Activated CD8-positive, alpha-beta T cell treated with anti-CD3 and anti-CD28 coated beads for 36 hours (primary cell): ENCODE results near the gene SHANK2. TPM values are rescaled to one million over a fixed set of nuclear protein-coding genes. Genes with fewer than 3 reads are reported as not detected.

Source experiments
- ATAC-seq: fragments of 200-7000 bp; cut with Tn5 transposase; one replicate; pipeline ENCODE4 v1.10.0; 2021; ENCODE audit warnings: mild to moderate bottlenecking, moderate library complexity
- CTCF ChIA-PET: fragments of 350-600 bp; sonication (Branson Sonifier 250); formaldehyde crosslinking; loops from one replicate; lab custom pipeline; 2021; ENCODE audit warnings: antibody characterized with exemption; lab: Charles Lee
- POLR2A ChIA-PET: fragments of 350-600 bp; sonication (Branson Sonifier 250); formaldehyde crosslinking; loops from one replicate; lab custom pipeline; 2021; ENCODE audit warnings: antibody characterized with exemption; lab: Charles Lee
- DNase-seq: peaks from one replicate; pipeline ENCODE4 v3.0.0-alpha.2; 2020
- H3K27ac Mint-ChIP-seq: one replicate; pipeline ENCODE4 v1.8.0; 2021; ENCODE audit warnings: mild to moderate bottlenecking, mixed read lengths
- H3K27me3 Mint-ChIP-seq: one replicate; pipeline ENCODE4 v1.8.0; 2021; ENCODE audit warnings: mixed read lengths
- H3K36me3 Mint-ChIP-seq: one replicate; pipeline ENCODE4 v1.8.0; 2021; ENCODE audit warnings: low read depth, mixed read lengths
- H3K4me1 Mint-ChIP-seq: one replicate; pipeline ENCODE4 v1.8.0; 2021; ENCODE audit warnings: low read depth, mixed read lengths
- H3K4me3 Mint-ChIP-seq: one replicate; pipeline ENCODE4 v1.8.0; 2021; ENCODE audit warnings: mild to moderate bottlenecking, moderate library complexity, mixed read lengths
- H3K9me3 Mint-ChIP-seq: one replicate; pipeline ENCODE4 v1.8.0; 2021; ENCODE audit warnings: mixed read lengths
- intact Hi-C: fragments of 100-400 bp; cut with micrococcal nuclease; formaldehyde crosslinking; loops from one replicate; pipeline ENCODE4 v1.10.0; 2022
- total RNA-seq, 2 experiments: library from RNA; stranded (reverse); gene quantifications; one replicate each; pipeline ENCODE4 v1.2.3, GENCODE V29; 2021
- TF ChIP-seq, protein P1 (sequence below): fragments of 200-600 bp; IDR thresholded peaks from one replicate; pipeline ENCODE4 v1.8.0; 2022; ENCODE audit warnings: antibody characterized with exemption, mild to moderate bottlenecking

Gene SHANK2
- total RNA-seq, 2 experiments from 2014 or later = not detected

GRCh38 chr11:71242391-71242790 lies 10.0 kb downstream of the SHANK2 start:
- ATAC-seq = no peak
- H3K27ac Mint-ChIP-seq = no peak overlapping the region
- DNase-seq = no peak

GRCh38 chr11:71241721-71242259 lies 10.6 kb downstream of the SHANK2 start:
- intact Hi-C loops = no loop called here
- H3K9me3 Mint-ChIP-seq = no peaks in the 10 kb centered on the region
- no peaks in the 10 kb centered on the region for H3K36me3 Mint-ChIP-seq

More at GRCh38 chr11:71242391-71242790, 10.0 kb downstream of the SHANK2 start:
- Mint-ChIP-seq H3K9me3 (no peaks in the 10 kb centered on the region), H3K27me3 (peaks cover 15% of the 10 kb centered on the region), H3K4me1 (peaks cover 3% of the 10 kb centered on the region), H3K36me3 (no peaks in the 10 kb centered on the region), H3K4me3 (no peak overlapping the region)
- ChIA-PET POLR2A (no interaction called here), CTCF (no interaction called here)
- intact Hi-C loops = no loop called here
- TF ChIP-seq, protein P1, sequence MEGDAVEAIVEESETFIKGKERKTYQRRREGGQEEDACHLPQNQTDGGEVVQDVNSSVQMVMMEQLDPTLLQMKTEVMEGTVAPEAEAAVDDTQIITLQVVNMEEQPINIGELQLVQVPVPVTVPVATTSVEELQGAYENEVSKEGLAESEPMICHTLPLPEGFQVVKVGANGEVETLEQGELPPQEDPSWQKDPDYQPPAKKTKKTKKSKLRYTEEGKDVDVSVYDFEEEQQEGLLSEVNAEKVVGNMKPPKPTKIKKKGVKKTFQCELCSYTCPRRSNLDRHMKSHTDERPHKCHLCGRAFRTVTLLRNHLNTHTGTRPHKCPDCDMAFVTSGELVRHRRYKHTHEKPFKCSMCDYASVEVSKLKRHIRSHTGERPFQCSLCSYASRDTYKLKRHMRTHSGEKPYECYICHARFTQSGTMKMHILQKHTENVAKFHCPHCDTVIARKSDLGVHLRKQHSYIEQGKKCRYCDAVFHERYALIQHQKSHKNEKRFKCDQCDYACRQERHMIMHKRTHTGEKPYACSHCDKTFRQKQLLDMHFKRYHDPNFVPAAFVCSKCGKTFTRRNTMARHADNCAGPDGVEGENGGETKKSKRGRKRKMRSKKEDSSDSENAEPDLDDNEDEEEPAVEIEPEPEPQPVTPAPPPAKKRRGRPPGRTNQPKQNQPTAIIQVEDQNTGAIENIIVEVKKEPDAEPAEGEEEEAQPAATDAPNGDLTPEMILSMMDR = no peak

GRCh38 chr11:71240865-71241691 lies 11.3 kb downstream of the SHANK2 start:
- no peaks in the 10 kb centered on the region for H3K9me3 Mint-ChIP-seq
- peaks cover 15% of the 10 kb centered on the region for H3K27me3 Mint-ChIP-seq
- ATAC-seq = no peak
- intact Hi-C loops = no loop called here
- no peaks in the 10 kb centered on the region for H3K36me3 Mint-ChIP-seq
- H3K4me1 Mint-ChIP-seq = peaks cover 3% of the 10 kb centered on the region
- H3K27ac Mint-ChIP-seq = no peak overlapping the region
- POLR2A ChIA-PET = no interaction called here
- no peak overlapping the region for H3K4me3 Mint-ChIP-seq
- CTCF ChIA-PET = no interaction called here
- DNase-seq = no peak
- TF ChIP-seq, protein P1 = no peak

More at GRCh38 chr11:71241721-71242259, 10.6 kb downstream of the SHANK2 start:
- Mint-ChIP-seq H3K4me3 (no peak overlapping the region), H3K4me1 (peaks cover 3% of the 10 kb centered on the region), H3K27ac (no peak overlapping the region), H3K27me3 (peaks cover 15% of the 10 kb centered on the region)
- ATAC-seq (no peak), DNase-seq (no peak)
- CTCF ChIA-PET = no interaction called here
- POLR2A ChIA-PET = no interaction called here
- TF ChIP-seq, protein P1 = no peak

DNA sequence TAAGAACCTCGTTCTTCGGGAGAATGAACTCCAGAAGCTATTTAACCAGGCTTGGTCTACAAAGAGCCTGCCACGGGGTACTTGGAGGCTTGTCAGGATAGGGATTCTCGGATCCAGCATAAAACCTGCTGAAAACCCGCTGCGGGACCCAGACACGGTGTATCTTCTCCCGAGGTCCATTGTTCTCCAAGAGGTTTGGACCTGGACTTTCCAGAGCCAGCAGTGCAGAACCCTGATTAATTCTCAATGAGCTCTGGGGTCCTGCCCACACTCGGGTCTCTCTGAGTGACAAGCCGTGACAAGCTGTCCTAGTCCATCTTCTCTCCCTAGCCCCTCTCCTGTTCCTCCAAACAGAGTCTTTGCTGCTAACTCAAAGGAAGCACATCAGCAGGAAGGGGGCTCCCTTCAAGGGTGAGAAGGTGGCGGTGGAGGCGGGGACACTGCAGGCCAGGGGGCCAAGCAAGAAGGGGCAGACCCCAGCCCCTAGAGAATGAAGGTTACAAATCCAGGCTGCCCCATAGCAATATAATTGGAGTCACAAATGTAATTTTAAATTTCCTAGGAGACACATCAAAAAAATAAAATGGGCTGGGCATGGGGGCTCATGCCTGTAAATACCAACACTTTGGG lies 12.2 kb downstream of the SHANK2 start:
- ChIA-PET CTCF (no interaction called here), POLR2A (no interaction called here)
- Mint-ChIP-seq H3K4me3 (no peak overlapping the region), H3K9me3 (no peaks in the 10 kb centered on the region), H3K4me1 (peaks cover 3% of the 10 kb centered on the region), H3K27me3 (peaks cover 15% of the 10 kb centered on the region), H3K27ac (no peak overlapping the region), H3K36me3 (no peaks in the 10 kb centered on the region)
- TF ChIP-seq, protein P1 = no peak
- no peak for ATAC-seq
- intact Hi-C loops = no loop called here
- no peak for DNase-seq

- Mint-ChIP-seq H3K27ac (no peak overlapping the region), H3K9me3 (no peaks in the 10 kb centered on the region), H3K4me3 (no peak overlapping the region), H3K27me3 (peaks cover 16% of the 10 kb centered on the region), H3K36me3 (no peaks in the 10 kb centered on the region), H3K4me1 (peaks cover 3% of the 10 kb centered on the region)
- no peak for DNase-seq
- TF ChIP-seq, protein P1 = no peak
- no peak for ATAC-seq
- CTCF ChIA-PET = no interaction called here
- intact Hi-C loops = no loop called here
- POLR2A ChIA-PET = no interaction called here
These were observed 12.8 kb downstream of the SHANK2 start for GRCh38 chr11:71239581-71239980.
